HepG2 (cell line): ENCODE data around the gene TSEN34.

Experiments used
- ARNT2 ChIP-seq: sonication (generic); formaldehyde crosslinking; IDR thresholded peaks from 2 replicates; pipeline ENCODE4 v1.8.0; 2022; ENCODE audit warnings: mild to moderate bottlenecking, low read depth, missing genetic modification reagents, moderate library complexity
- FOXK2 ChIP-seq: fragments of 450-650 bp; IDR thresholded peaks from 2 replicates; pipeline ENCODE4 v1.6.1; 2016
- KMT2A ChIP-seq: sonication (generic); formaldehyde crosslinking; IDR thresholded peaks from 2 replicates; pipeline ENCODE4 v1.4.0; 2020; ENCODE audit warnings: missing genetic modification reagents
- MAFK ChIP-seq, 2 experiments: IDR thresholded peaks in 1 of 2; conservative IDR thresholded peaks in 1 of 2; 2 replicates each; pipeline ENCODE4 v1.6.1; 2011; ENCODE audit warnings: improper control_type of control experiment in 2 of 2, low read length in 2 of 2
- MEIS1 ChIP-seq: sonication (generic); formaldehyde crosslinking; IDR thresholded peaks from 2 replicates; pipeline ENCODE4 v1.9.0; 2021; ENCODE audit warnings: mild to moderate bottlenecking, missing genetic modification reagents, moderate library complexity, borderline replicate concordance
- STAT5B ChIP-seq: sonication (generic); formaldehyde crosslinking; IDR thresholded peaks from 2 replicates; pipeline ENCODE4 v1.4.0; 2020; ENCODE audit warnings: missing genetic modification reagents
- ZNF569 ChIP-seq: sonication (generic); formaldehyde crosslinking; IDR thresholded peaks from 2 replicates; pipeline ENCODE4 v1.5.0; 2020; ENCODE audit warnings: mild to moderate bottlenecking, missing genetic modification reagents, moderate library complexity, borderline replicate concordance
- TF ChIP-seq, protein P1 (sequence below): sonication (generic); formaldehyde crosslinking; IDR thresholded peaks from 2 replicates; pipeline ENCODE4 v1.5.0; 2020; ENCODE audit warnings: mild to moderate bottlenecking, missing genetic modification reagents, moderate library complexity
- TF ChIP-seq, protein P2 (sequence below): sonication (generic); formaldehyde crosslinking; conservative IDR thresholded peaks from 2 replicates; pipeline ENCODE4 v1.4.0; 2020; ENCODE audit warnings: missing genetic modification reagents

GRCh38 chr19:54173359-54173699 lies 17.8 kb upstream of the TSEN34 start:
- TF ChIP-seq KMT2A (CRISPR knock-in tag) (no peak), ARNT2 (CRISPR knock-in tag) (no peak), ZNF569 (CRISPR knock-in tag) (no peak), FOXK2 (no peak), MAFK (conservative IDR thresholded peaks at IDR 0.05 in 1 of 2, IDR thresholded peaks at IDR 0.05 in 1 of 2; ENCODE audit: low read length in 2 of 2) (no peak), MEIS1 (CRISPR knock-in tag) (no peak), STAT5B (CRISPR knock-in tag) (no peak)
- TF ChIP-seq, protein P1, sequence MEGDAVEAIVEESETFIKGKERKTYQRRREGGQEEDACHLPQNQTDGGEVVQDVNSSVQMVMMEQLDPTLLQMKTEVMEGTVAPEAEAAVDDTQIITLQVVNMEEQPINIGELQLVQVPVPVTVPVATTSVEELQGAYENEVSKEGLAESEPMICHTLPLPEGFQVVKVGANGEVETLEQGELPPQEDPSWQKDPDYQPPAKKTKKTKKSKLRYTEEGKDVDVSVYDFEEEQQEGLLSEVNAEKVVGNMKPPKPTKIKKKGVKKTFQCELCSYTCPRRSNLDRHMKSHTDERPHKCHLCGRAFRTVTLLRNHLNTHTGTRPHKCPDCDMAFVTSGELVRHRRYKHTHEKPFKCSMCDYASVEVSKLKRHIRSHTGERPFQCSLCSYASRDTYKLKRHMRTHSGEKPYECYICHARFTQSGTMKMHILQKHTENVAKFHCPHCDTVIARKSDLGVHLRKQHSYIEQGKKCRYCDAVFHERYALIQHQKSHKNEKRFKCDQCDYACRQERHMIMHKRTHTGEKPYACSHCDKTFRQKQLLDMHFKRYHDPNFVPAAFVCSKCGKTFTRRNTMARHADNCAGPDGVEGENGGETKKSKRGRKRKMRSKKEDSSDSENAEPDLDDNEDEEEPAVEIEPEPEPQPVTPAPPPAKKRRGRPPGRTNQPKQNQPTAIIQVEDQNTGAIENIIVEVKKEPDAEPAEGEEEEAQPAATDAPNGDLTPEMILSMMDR (CRISPR knock-in tag): no peak
- TF ChIP-seq, protein P2, sequence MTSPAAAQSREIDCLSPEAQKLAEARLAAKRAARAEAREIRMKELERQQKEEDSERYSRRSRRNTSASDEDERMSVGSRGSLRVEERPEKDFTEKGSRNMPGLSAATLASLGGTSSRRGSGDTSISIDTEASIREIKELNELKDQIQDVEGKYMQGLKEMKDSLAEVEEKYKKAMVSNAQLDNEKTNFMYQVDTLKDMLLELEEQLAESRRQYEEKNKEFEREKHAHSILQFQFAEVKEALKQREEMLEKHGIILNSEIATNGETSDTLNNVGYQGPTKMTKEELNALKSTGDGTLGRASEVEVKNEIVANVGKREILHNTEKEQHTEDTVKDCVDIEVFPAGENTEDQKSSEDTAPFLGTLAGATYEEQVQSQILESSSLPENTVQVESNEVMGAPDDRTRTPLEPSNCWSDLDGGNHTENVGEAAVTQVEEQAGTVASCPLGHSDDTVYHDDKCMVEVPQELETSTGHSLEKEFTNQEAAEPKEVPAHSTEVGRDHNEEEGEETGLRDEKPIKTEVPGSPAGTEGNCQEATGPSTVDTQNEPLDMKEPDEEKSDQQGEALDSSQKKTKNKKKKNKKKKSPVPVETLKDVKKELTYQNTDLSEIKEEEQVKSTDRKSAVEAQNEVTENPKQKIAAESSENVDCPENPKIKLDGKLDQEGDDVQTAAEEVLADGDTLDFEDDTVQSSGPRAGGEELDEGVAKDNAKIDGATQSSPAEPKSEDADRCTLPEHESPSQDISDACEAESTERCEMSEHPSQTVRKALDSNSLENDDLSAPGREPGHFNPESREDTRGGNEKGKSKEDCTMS: no peak
